Measurements from ENCODE around the gene LIMS1.
"Not testable (repeated sequence)": the region's sequence is repeated elsewhere in the genome, so short reads cannot be mapped to it uniquely, and the experiment has no call there.

Gene LIMS1

GRCh38 chr2:108707300-108707699 is 173.0 kb downstream of the LIMS1 start:
- no peaks in the 10 kb centered on the region for H4K20me1 ChIP-seq (ENCODE audit: insufficient read depth, low read length)
- H3K79me2 ChIP-seq (ENCODE audit: low read length), result no peaks in the 10 kb centered on the region
- no peaks in the 10 kb centered on the region for H3K4me1 ChIP-seq (ENCODE audit: low read length)
- H3K4me2 ChIP-seq (ENCODE audit: low read length), result no peak overlapping the region
- no peak overlapping the region for H3K4me3 ChIP-seq (ENCODE audit: low read length)
- H3K9me3 ChIP-seq (ENCODE audit: insufficient read depth, low read length), result no peaks in the 10 kb centered on the region
- no peaks in the 10 kb centered on the region for H3K36me3 ChIP-seq (replicated peaks; ENCODE audit: low read depth, low read length)
- no peak overlapping the region for H3K27ac ChIP-seq (ENCODE audit: low read length)
- TF ChIP-seq CTCF (IDR thresholded peaks at IDR 0.05; ENCODE audit: low read depth, low read length) (no peak), EZH2phosphoT487 (IDR thresholded peaks at IDR 0.05; ENCODE audit: low read depth) (no peak)
- no peaks in the 10 kb centered on the region for H3K27me3 ChIP-seq (ENCODE audit: low read depth, low read length)
- no peak overlapping the region for H2AFZ ChIP-seq (ENCODE audit: low read depth, low read length)
- no peak overlapping the region for H3K9ac ChIP-seq (ENCODE audit: low read length)

GRCh38 chr2:108716971-108717370 is 182.7 kb downstream of the LIMS1 start:
- H3K4me1 ChIP-seq (ENCODE audit: low read length); H3K4me3 ChIP-seq (ENCODE audit: low read length); H4K20me1 ChIP-seq (ENCODE audit: insufficient read depth, low read length); H3K27ac ChIP-seq (ENCODE audit: low read length); H3K9me3 ChIP-seq (ENCODE audit: insufficient read depth, low read length); H3K36me3 ChIP-seq (replicated peaks; ENCODE audit: low read depth, low read length); H3K9ac ChIP-seq (ENCODE audit: low read length); H2AFZ ChIP-seq (ENCODE audit: low read depth, low read length); H3K27me3 ChIP-seq (ENCODE audit: low read depth, low read length); H3K4me2 ChIP-seq (ENCODE audit: low read length): not testable (repeated sequence)
- peaks cover 29% of the 10 kb centered on the region for H3K79me2 ChIP-seq (ENCODE audit: low read length)

GRCh38 chr2:108719149-108720044 is 185.1 kb downstream of the LIMS1 start, which contains the start of gene RANBP2:
TSS of gene RANBP2 (plus strand) at chr2:108719482. CDS start at chr2:108719607, 125 bp downstream.
- H3K9ac ChIP-seq (ENCODE audit: low read length), result peak within 1 kb of the TSS; percentile 90
- H2AFZ ChIP-seq (ENCODE audit: low read depth, low read length), result peak within 1 kb of the TSS; percentile 74
- peak within 1 kb of the TSS; percentile 66 for H3K27ac ChIP-seq (ENCODE audit: low read length)
- H4K20me1 ChIP-seq (ENCODE audit: insufficient read depth, low read length), result peaks cover 8% of the 10 kb centered on the region
- no peaks in the 10 kb centered on the region for H3K9me3 ChIP-seq (ENCODE audit: insufficient read depth, low read length)
- H3K36me3 ChIP-seq (replicated peaks; ENCODE audit: low read depth, low read length), result no peaks in the 10 kb centered on the region
- peak within 1 kb of the TSS; percentile 71 for H3K4me2 ChIP-seq (ENCODE audit: low read length)
- H3K27me3 ChIP-seq (ENCODE audit: low read depth, low read length), result no peaks in the 10 kb centered on the region
- peaks cover 54% of the 10 kb centered on the region for H3K79me2 ChIP-seq (ENCODE audit: low read length)
- H3K4me1 ChIP-seq (ENCODE audit: low read length), result peaks cover 8% of the 10 kb centered on the region
- TF ChIP-seq CTCF (IDR thresholded peaks at IDR 0.05; ENCODE audit: low read depth, low read length) (no peak), EZH2phosphoT487 (IDR thresholded peaks at IDR 0.05; ENCODE audit: low read depth) (no peak)
- H3K4me3 ChIP-seq (ENCODE audit: low read length), result peak within 1 kb of the TSS; percentile 88

- not testable (repeated sequence) for H3K4me1 ChIP-seq (ENCODE audit: low read length); H3K4me2 ChIP-seq (ENCODE audit: low read length); H4K20me1 ChIP-seq (ENCODE audit: insufficient read depth, low read length); H3K27ac ChIP-seq (ENCODE audit: low read length); H3K9me3 ChIP-seq (ENCODE audit: insufficient read depth, low read length); H2AFZ ChIP-seq (ENCODE audit: low read depth, low read length); H3K4me3 ChIP-seq (ENCODE audit: low read length); H3K27me3 ChIP-seq (ENCODE audit: low read depth, low read length); H3K9ac ChIP-seq (ENCODE audit: low read length); H3K36me3 ChIP-seq (replicated peaks; ENCODE audit: low read depth, low read length)
- peaks cover 82% of the 10 kb centered on the region for H3K79me2 ChIP-seq (ENCODE audit: low read length)
Observed at GRCh38 chr2:108726048-108726447, 191.8 kb downstream of the LIMS1 start.

GRCh38 chr2:108734656-108735055 is 200.4 kb downstream of the LIMS1 start:
- not testable (repeated sequence) for H3K27me3 ChIP-seq (ENCODE audit: low read depth, low read length); H3K9ac ChIP-seq (ENCODE audit: low read length); H3K4me1 ChIP-seq (ENCODE audit: low read length); H4K20me1 ChIP-seq (ENCODE audit: insufficient read depth, low read length); H3K9me3 ChIP-seq (ENCODE audit: insufficient read depth, low read length); H3K36me3 ChIP-seq (replicated peaks; ENCODE audit: low read depth, low read length); H3K79me2 ChIP-seq (ENCODE audit: low read length); H3K4me2 ChIP-seq (ENCODE audit: low read length); H2AFZ ChIP-seq (ENCODE audit: low read depth, low read length); H3K4me3 ChIP-seq (ENCODE audit: low read length); H3K27ac ChIP-seq (ENCODE audit: low read length)
